ENCODE measurements around the gene TRDMT1. TPM values are rescaled to one million over a fixed set of nuclear protein-coding genes. Genes with fewer than 3 reads are reported as not detected.

TRDMT1 gene
- polyA plus RNA-seq, 1 donor (not counting 4 experiments of a cell fraction or from before 2014, with no cell fraction given), result 6.6 TPM

- dilution Hi-C loops (cut with MboI; ENCODE audit: extremely low pct_ligation_motif_present, low sequenced_read_pairs), result no loop called here
- Histone ChIP-seq H3K27me3 (ENCODE audit: control insufficient read depth, extremely low read depth, insufficient read depth, low read length) (no peaks in the 10 kb centered on the region), H3K9ac (ENCODE audit: control insufficient read depth, extremely low read depth, insufficient read depth, low read length) (no peak overlapping the region), H4K20me1 (ENCODE audit: control insufficient read depth, extremely low read depth, insufficient read depth, low read length) (no peaks in the 10 kb centered on the region), H3K9me3 (ENCODE audit: control insufficient read depth, low read depth, low read length) (no peaks in the 10 kb centered on the region), H3K9me1 (ENCODE audit: control insufficient read depth, extremely low read depth, insufficient read depth, low read length) (no peaks in the 10 kb centered on the region), H3K27ac (ENCODE audit: control insufficient read depth, insufficient read depth, low read length) (no peak overlapping the region), H3K79me2 (ENCODE audit: control insufficient read depth, insufficient read depth, low read length) (no peaks in the 10 kb centered on the region), H3K4me2 (ENCODE audit: control insufficient read depth, extremely low read depth, insufficient read depth, low read depth, low read length) (no peak overlapping the region), H3K4me1 (ENCODE audit: control insufficient read depth, extremely low read depth, insufficient read depth, low read length) (no peaks in the 10 kb centered on the region), H3K36me3 (ENCODE audit: control insufficient read depth in 2 of 2, extremely low read depth in 1 of 2, insufficient read depth in 2 of 2, low read length in 2 of 2) (no peaks in the 10 kb centered on the region), H3K4me3 (ENCODE audit: control insufficient read depth in 2 of 3, extremely low read depth in 1 of 3, insufficient read depth in 2 of 3, low read depth in 1 of 3, low read length in 3 of 3) (no peak overlapping the region), H2AFZ (ENCODE audit: control insufficient read depth, low read length) (no peak overlapping the region)
- FAIRE-seq, result no peak
- no peak for DNase-seq (ENCODE audit: low read depth, low spot score)
- TF ChIP-seq CTCF (optimal IDR thresholded peaks at IDR 0.05 in 1 of 3, IDR thresholded peaks at IDR 0.05 in 1 of 3, conservative IDR thresholded peaks at IDR 0.05 in 1 of 3; ENCODE audit: extremely low read depth in 1 of 3, insufficient read depth in 2 of 3, low read length in 3 of 3) (no peak), EZH2 (IDR thresholded peaks at IDR 0.05; ENCODE audit: low read length) (no peak)
Measured at GRCh38 chr10:17188644-17189172, 12.8 kb downstream of the TRDMT1 start.

GRCh38 chr10:17185873-17186272 is 15.6 kb downstream of the TRDMT1 start:
- FAIRE-seq, result no peak
- no peak for DNase-seq (ENCODE audit: low read depth, low spot score)
- no peaks in the 10 kb centered on the region for H3K27me3 ChIP-seq (ENCODE audit: control insufficient read depth, extremely low read depth, insufficient read depth, low read length)
- H3K36me3 ChIP-seq (ENCODE audit: control insufficient read depth in 2 of 2, extremely low read depth in 1 of 2, insufficient read depth in 2 of 2, low read length in 2 of 2), result no peaks in the 10 kb centered on the region
- H3K4me3 ChIP-seq (ENCODE audit: control insufficient read depth in 2 of 3, extremely low read depth in 1 of 3, insufficient read depth in 2 of 3, low read depth in 1 of 3, low read length in 3 of 3), result no peak overlapping the region
- H2AFZ ChIP-seq (ENCODE audit: control insufficient read depth, low read length), result no peak overlapping the region
- H3K9me3 ChIP-seq (ENCODE audit: control insufficient read depth, low read depth, low read length), result no peaks in the 10 kb centered on the region
- no peaks in the 10 kb centered on the region for H3K79me2 ChIP-seq (ENCODE audit: control insufficient read depth, insufficient read depth, low read length)
- no peaks in the 10 kb centered on the region for H3K9me1 ChIP-seq (ENCODE audit: control insufficient read depth, extremely low read depth, insufficient read depth, low read length)
- TF ChIP-seq CTCF (optimal IDR thresholded peaks at IDR 0.05 in 1 of 3, IDR thresholded peaks at IDR 0.05 in 1 of 3, conservative IDR thresholded peaks at IDR 0.05 in 1 of 3; ENCODE audit: extremely low read depth in 1 of 3, insufficient read depth in 2 of 3, low read length in 3 of 3) (no peak), EZH2 (IDR thresholded peaks at IDR 0.05; ENCODE audit: low read length) (no peak)
- H3K4me1 ChIP-seq (ENCODE audit: control insufficient read depth, extremely low read depth, insufficient read depth, low read length), result no peaks in the 10 kb centered on the region
- no peak overlapping the region for H3K27ac ChIP-seq (ENCODE audit: control insufficient read depth, insufficient read depth, low read length)
- no peak overlapping the region for H3K9ac ChIP-seq (ENCODE audit: control insufficient read depth, extremely low read depth, insufficient read depth, low read length)
- no peak overlapping the region for H3K4me2 ChIP-seq (ENCODE audit: control insufficient read depth, extremely low read depth, insufficient read depth, low read depth, low read length)
- dilution Hi-C loops (cut with MboI; ENCODE audit: extremely low pct_ligation_motif_present, low sequenced_read_pairs), result no loop called here
- H4K20me1 ChIP-seq (ENCODE audit: control insufficient read depth, extremely low read depth, insufficient read depth, low read length), result no peaks in the 10 kb centered on the region

All from keratinocyte (primary cell).